Astrocyte (in vitro differentiated cells and primary cell): ENCODE results near the gene FAM222A.

Source experiments
- EZH2 ChIP-seq: IDR thresholded peaks from 2 replicates; pipeline ENCODE4 v1.6.1; 2012; ENCODE audit warnings: mild to moderate bottlenecking, low read length, inconsistent platforms; ENCODE audit not compliant: insufficient read depth
- TF ChIP-seq, protein P1 (sequence below): IDR thresholded peaks from 2 replicates; pipeline ENCODE4 v1.5.1; 2011; ENCODE audit warnings: low read depth, mild to moderate bottlenecking, inconsistent platforms, low read length, moderate library complexity; ENCODE audit not compliant: insufficient read depth

- TF ChIP-seq, protein P1, sequence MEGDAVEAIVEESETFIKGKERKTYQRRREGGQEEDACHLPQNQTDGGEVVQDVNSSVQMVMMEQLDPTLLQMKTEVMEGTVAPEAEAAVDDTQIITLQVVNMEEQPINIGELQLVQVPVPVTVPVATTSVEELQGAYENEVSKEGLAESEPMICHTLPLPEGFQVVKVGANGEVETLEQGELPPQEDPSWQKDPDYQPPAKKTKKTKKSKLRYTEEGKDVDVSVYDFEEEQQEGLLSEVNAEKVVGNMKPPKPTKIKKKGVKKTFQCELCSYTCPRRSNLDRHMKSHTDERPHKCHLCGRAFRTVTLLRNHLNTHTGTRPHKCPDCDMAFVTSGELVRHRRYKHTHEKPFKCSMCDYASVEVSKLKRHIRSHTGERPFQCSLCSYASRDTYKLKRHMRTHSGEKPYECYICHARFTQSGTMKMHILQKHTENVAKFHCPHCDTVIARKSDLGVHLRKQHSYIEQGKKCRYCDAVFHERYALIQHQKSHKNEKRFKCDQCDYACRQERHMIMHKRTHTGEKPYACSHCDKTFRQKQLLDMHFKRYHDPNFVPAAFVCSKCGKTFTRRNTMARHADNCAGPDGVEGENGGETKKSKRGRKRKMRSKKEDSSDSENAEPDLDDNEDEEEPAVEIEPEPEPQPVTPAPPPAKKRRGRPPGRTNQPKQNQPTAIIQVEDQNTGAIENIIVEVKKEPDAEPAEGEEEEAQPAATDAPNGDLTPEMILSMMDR = no peak
- no peak for TF ChIP-seq EZH2
Observed at GRCh38 chr12:109778684-109779083, 65.1 kb downstream of the FAM222A start.
